H1 (cell line): ENCODE results near the gene PGF. TPM values are rescaled to one million over a fixed set of nuclear protein-coding genes. Genes with fewer than 3 reads are reported as not detected.

ENCODE experiments used
- CBX8 ChIP-seq: fragments of 300-800, 300-1000 bp; sonication (generic); IDR thresholded peaks from 2 replicates; pipeline ENCODE4 v1.7.1; 2016; ENCODE audit warnings: low read depth, low read length, borderline replicate concordance
- EGR1 ChIP-seq: IDR thresholded peaks from 2 replicates; pipeline ENCODE4 v1.6.1; 2011; ENCODE audit warnings: low read depth, low read length, borderline replicate concordance
- KDM1A ChIP-seq: fragments of 200-600, 300-600 bp; sonication (generic); IDR thresholded peaks from 2 replicates; pipeline ENCODE4 v1.7.1; 2016; ENCODE audit warnings: mild to moderate bottlenecking, low read length, borderline replicate concordance
- KDM5A ChIP-seq: fragments of 200-600 bp; IDR thresholded peaks from 2 replicates; pipeline ENCODE4 v1.7.1; 2012; ENCODE audit warnings: mild to moderate bottlenecking, low read length, inconsistent platforms, mixed read lengths
- SAP30 ChIP-seq: fragments of 300-600 bp; sonication (generic); IDR thresholded peaks from 2 replicates; pipeline ENCODE4 v1.7.1; 2012; ENCODE audit warnings: low read length, moderate library complexity, mild to moderate bottlenecking, inconsistent platforms; ENCODE audit not compliant: insufficient read depth, insufficient replicate concordance
- TBP ChIP-seq: IDR thresholded peaks from 2 replicates; pipeline ENCODE4 v1.6.1; 2011; ENCODE audit warnings: low read depth, low read length, improper control_type of control experiment
- polyA plus RNA-seq, 7 experiments: library from polyadenylated mRNA; depleted of rRNA in 3 of 7; stranded (reverse) in 5 of 7; unstranded in 2 of 7; fragments of >200 nt in 5 of 7; fragments of 200-250 nt in 2 of 7; gene quantifications; 1 replicate in 5 of 7; 2 replicates in 1 of 7; 4 replicates in 1 of 7; pipeline versions ENCODE4 v1.2.1 to v1.2.3, GENCODE V29; 2011 to 2013; ENCODE audit warnings: missing spikeins in 2 of 7, mixed read lengths in 2 of 7
- total RNA-seq: library from RNA; stranded (reverse); fragmentation: NEBNext Ultra II Directional; extraction: Animal tissue kit (Norgen Biotek cat#: 25700); gene quantifications from 2 replicates; pipeline ENCODE4 v1.2.1, GENCODE V29; 2021

The PGF gene
- total and polyA plus RNA-seq, 2 of the 8 experiments (the other 6 are each of a cell fraction or from before 2014, with no cell fraction given) = 2.1 to 4.1 TPM

- no peak for TF ChIP-seq KDM1A
- TF ChIP-seq KDM5A = no peak
- TF ChIP-seq EGR1 = no peak
- no peak for TF ChIP-seq TBP
- no peak for TF ChIP-seq SAP30
- no peak for TF ChIP-seq CBX8
Measured at GRCh38 chr14:74919421-74920165, 35.8 kb downstream of the PGF start (continued).
